Fibroblast of lung (primary cell): Measurements from ENCODE around the gene GFER. TPM values are rescaled to one million over a fixed set of nuclear protein-coding genes. Genes with fewer than 3 reads are reported as not detected.
A peak's percentile ranks its signal among the peaks of the same experiment; 100 is the strongest.

Source experiments
- DNase-seq, 2 donors: peaks; one replicate each; pipeline versions ENCODE4 v3.0.0 to v3.0.0-alpha.2; 2010; ENCODE audit warnings: low read depth in 2 of 2
- H2AFZ ChIP-seq: 2 replicates; pipeline ENCODE4 v1.5.1; 2012; ENCODE audit warnings: low read length, control low read depth, inconsistent platforms
- H3K27ac ChIP-seq: 2 replicates; pipeline ENCODE4 v1.5.1; 2011; ENCODE audit warnings: low read length, control low read depth; ENCODE audit not compliant: insufficient read depth
- H3K27me3 ChIP-seq: 2 replicates; pipeline ENCODE4 v1.5.1; 2011; ENCODE audit warnings: mild to moderate bottlenecking, low read length; ENCODE audit not compliant: control insufficient read depth, insufficient read depth
- H3K36me3 ChIP-seq: 2 replicates; pipeline ENCODE4 v1.5.1; 2011; ENCODE audit warnings: low read length; ENCODE audit not compliant: control insufficient read depth, insufficient read depth
- H3K4me1 ChIP-seq: 2 replicates; pipeline ENCODE4 v1.5.1; 2011; ENCODE audit warnings: low read length; ENCODE audit not compliant: control insufficient read depth, insufficient read depth; ENCODE audit errors: extremely low read depth
- H3K4me2 ChIP-seq: 2 replicates; pipeline ENCODE4 v1.5.1; 2011; ENCODE audit warnings: low read length, control low read depth; ENCODE audit not compliant: insufficient read depth; ENCODE audit errors: extremely low read depth
- H3K4me3 ChIP-seq, 4 experiments: fragments of 200-600 bp in 1 of 4; sonication (generic) in 1 of 4; replicated peaks in 1 of 4; 2 replicates each; pipeline ENCODE4 v1.5.1; 2011 to 2016; ENCODE audit warnings: low read length in 4 of 4, low read depth in 3 of 4, mild to moderate bottlenecking in 3 of 4, control low read depth in 2 of 4, inconsistent platforms in 1 of 4, mixed read lengths in 1 of 4; ENCODE audit not compliant: insufficient read depth in 1 of 4; ENCODE audit errors: control extremely low read depth in 1 of 4
- H3K79me2 ChIP-seq: 2 replicates; pipeline ENCODE4 v1.5.1; 2012; ENCODE audit warnings: mild to moderate bottlenecking, low read length, inconsistent platforms; ENCODE audit not compliant: control insufficient read depth, insufficient read depth
- H3K9ac ChIP-seq: 2 replicates; pipeline ENCODE4 v1.5.1; 2011; ENCODE audit warnings: mild to moderate bottlenecking, low read length, control low read depth; ENCODE audit not compliant: insufficient read depth
- H3K9me3 ChIP-seq: 2 replicates; pipeline ENCODE4 v1.5.1; 2012; ENCODE audit warnings: low read depth, low read length; ENCODE audit not compliant: control insufficient read depth, insufficient read depth
- H4K20me1 ChIP-seq: 2 replicates; pipeline ENCODE4 v1.5.1; 2011; ENCODE audit warnings: low read length; ENCODE audit not compliant: control insufficient read depth, insufficient read depth; ENCODE audit errors: extremely low read depth
- EZH2 ChIP-seq: IDR thresholded peaks from 2 replicates; pipeline ENCODE4 v1.5.1; 2012; ENCODE audit warnings: low read length, control low read depth, mild to moderate bottlenecking; ENCODE audit errors: missing control alignments
- polyA plus RNA-seq, 2 donors: library from polyadenylated mRNA; depleted of rRNA in 1 of 2; stranded (reverse) in 1 of 2; unstranded in 1 of 2; fragments of >200 nt; gene quantifications; 2 replicates each; pipeline ENCODE4 v1.2.1, GENCODE V29; 2011 to 2012; ENCODE audit warnings: missing spikeins in 1 of 2
- total RNA-seq: library from RNA; depleted of rRNA; stranded (reverse); fragments of >200 nt; gene quantifications from 2 replicates; pipeline ENCODE4 v1.2.1, GENCODE V29; 2014
- TF ChIP-seq, protein P1 (sequence below), 2 donors: IDR thresholded peaks in 1 of 2; conservative IDR thresholded peaks in 1 of 2; 1 replicate in 1 of 2; 2 replicates in 1 of 2; pipeline ENCODE4 v1.5.1; 2011 to 2012; ENCODE audit warnings: low read length in 2 of 2, control low read depth in 1 of 2, inconsistent platforms in 1 of 2, low read depth in 1 of 2, mild to moderate bottlenecking in 1 of 2

The GFER gene
- total and polyA plus RNA-seq, 2 donors (not counting 1 experiment from before 2014, with no cell fraction given), result 7.5 to 13.2 TPM

DNA sequence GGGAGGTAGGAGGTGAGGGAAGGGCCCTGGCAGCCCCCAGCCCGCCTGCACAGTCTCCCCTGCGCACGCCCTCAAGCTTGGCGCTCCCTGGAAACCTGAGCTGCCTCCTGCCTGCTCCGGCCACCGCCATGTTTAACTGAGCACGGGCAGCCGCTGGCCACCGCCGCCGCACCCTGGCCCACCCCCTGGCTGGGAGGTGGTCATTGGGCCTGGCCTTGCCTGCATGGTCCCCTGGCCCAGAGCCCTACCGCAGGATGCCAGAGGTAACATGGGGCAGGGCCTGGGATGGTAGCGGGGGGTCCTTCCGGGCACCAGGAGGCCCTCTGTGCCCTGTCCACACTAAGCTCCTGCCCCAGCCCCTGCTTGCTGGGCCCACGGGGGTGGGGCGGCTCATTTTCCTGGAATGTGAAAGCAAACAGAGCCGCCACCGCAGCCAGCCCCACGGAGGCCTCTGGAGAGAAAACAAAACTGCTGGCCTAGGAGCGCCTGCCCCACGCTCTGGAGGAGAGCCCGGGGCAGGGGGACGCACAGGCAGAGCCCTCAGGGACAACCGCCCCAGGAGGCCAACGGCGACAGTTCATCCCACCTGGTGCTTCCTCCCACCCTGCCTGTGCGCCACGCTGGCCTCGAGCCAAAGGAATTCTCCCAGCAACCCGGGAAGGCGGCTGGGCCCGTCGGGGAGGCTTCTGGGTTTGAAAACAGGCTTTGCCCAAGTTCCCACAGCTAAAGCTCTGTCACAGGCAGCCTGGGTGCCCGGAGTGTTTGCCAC, 51.6 kb downstream of the GFER start:
- Histone ChIP-seq H3K79me2 (peaks cover 19% of the 10 kb centered on the region), H4K20me1 (no peaks in the 10 kb centered on the region), H3K27me3 (no peaks in the 10 kb centered on the region), H3K27ac (peak overlapping the region; percentile 72), H3K4me2 (peak overlapping the region; percentile 76), H3K36me3 (peaks cover 21% of the 10 kb centered on the region), H3K4me3 (peak overlapping the region in 1 of 4 experiments; percentile 40), H3K9ac (peak overlapping the region; percentile 73), H3K4me1 (peaks cover 60% of the 10 kb centered on the region), H2AFZ (no peak overlapping the region), H3K9me3 (no peaks in the 10 kb centered on the region)
- peak; percentile 85 to 86 for DNase-seq
- TF ChIP-seq, protein P1, sequence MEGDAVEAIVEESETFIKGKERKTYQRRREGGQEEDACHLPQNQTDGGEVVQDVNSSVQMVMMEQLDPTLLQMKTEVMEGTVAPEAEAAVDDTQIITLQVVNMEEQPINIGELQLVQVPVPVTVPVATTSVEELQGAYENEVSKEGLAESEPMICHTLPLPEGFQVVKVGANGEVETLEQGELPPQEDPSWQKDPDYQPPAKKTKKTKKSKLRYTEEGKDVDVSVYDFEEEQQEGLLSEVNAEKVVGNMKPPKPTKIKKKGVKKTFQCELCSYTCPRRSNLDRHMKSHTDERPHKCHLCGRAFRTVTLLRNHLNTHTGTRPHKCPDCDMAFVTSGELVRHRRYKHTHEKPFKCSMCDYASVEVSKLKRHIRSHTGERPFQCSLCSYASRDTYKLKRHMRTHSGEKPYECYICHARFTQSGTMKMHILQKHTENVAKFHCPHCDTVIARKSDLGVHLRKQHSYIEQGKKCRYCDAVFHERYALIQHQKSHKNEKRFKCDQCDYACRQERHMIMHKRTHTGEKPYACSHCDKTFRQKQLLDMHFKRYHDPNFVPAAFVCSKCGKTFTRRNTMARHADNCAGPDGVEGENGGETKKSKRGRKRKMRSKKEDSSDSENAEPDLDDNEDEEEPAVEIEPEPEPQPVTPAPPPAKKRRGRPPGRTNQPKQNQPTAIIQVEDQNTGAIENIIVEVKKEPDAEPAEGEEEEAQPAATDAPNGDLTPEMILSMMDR (conservative IDR thresholded peaks at IDR 0.05 in 1 of 2, IDR thresholded peaks at IDR 0.05 in 1 of 2; ENCODE audit: low read depth in 1 of 2, low read length in 2 of 2), result no peak
- no peak for TF ChIP-seq EZH2

DNA sequence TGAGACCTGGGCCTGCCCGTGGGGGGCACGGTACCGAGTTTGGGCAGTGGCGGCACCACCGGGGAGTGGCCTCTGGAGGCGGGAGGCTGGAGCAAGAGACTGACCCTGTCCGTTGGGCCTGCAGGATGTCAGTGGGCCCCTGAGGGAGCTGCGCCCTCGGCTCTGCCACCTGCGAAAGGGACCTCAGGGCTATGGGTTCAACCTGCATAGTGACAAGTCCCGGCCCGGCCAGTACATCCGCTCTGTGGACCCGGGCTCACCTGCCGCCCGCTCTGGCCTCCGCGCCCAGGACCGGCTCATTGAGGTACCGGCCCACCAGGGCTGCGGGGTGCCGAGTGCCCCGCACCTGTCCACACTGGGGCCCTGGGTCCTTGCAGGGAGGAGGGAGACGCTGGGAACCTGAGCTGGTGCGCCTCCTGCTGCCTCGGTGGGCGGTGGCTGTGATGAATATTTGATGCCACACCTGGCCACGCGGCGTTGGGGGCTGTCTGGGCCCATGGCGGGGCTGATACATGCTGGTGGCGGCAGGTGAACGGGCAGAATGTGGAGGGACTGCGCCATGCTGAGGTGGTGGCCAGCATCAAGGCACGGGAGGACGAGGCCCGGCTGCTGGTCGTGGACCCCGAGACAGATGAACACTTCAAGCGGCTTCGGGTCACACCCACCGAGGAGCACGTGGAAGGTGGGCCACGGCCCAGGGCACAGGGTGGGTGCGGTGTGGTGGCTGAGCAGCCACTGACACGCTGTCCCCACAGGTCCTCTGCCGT, 52.4 kb downstream of the GFER start:
- DNase-seq, result no peak
- Histone ChIP-seq H3K9me3 (no peaks in the 10 kb centered on the region), H3K4me2 (peak overlapping the region; percentile 76), H3K36me3 (peaks cover 23% of the 10 kb centered on the region), H3K9ac (peak overlapping the region; percentile 73), H3K27ac (peak overlapping the region; percentile 72), H2AFZ (no peak overlapping the region), H3K79me2 (peaks cover 19% of the 10 kb centered on the region), H4K20me1 (no peaks in the 10 kb centered on the region), H3K4me1 (peaks cover 64% of the 10 kb centered on the region), H3K27me3 (no peaks in the 10 kb centered on the region), H3K4me3 (peak overlapping the region in 1 of 4 experiments; percentile 40)
- no peak for TF ChIP-seq EZH2
- TF ChIP-seq, protein P1 (conservative IDR thresholded peaks at IDR 0.05 in 1 of 2, IDR thresholded peaks at IDR 0.05 in 1 of 2; ENCODE audit: low read depth in 1 of 2, low read length in 2 of 2), result no peak

DNA sequence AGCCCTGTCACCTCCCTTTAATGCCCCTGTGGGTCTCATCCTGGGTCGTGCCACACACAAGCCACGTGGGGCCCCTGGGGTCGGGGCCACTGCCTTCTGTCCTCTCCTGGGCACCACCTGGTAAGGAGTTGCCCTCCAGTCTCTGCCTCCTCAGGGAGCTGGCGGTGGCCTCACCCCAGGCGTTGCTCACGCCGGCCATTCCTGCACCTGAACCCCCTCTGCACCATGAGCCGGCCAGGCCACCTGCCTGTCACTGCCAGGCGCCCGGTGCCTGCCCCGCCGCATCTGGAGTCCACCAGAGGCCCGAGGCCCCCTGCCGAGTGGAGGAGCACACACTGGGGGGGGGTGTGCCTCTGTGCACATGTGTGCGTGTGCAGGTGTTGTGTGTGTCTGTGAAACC, 53.1 kb downstream of the GFER start:
- Histone ChIP-seq H3K27ac (no peak overlapping the region), H3K36me3 (peaks cover 23% of the 10 kb centered on the region), H3K9me3 (no peaks in the 10 kb centered on the region), H3K79me2 (peaks cover 19% of the 10 kb centered on the region), H3K4me3 (no peak overlapping the region), H4K20me1 (no peaks in the 10 kb centered on the region), H3K9ac (no peak overlapping the region), H3K4me1 (peaks cover 63% of the 10 kb centered on the region), H3K4me2 (no peak overlapping the region), H3K27me3 (no peaks in the 10 kb centered on the region), H2AFZ (no peak overlapping the region)
- DNase-seq, result no peak
- TF ChIP-seq EZH2, result no peak
- TF ChIP-seq, protein P1 (conservative IDR thresholded peaks at IDR 0.05 in 1 of 2, IDR thresholded peaks at IDR 0.05 in 1 of 2; ENCODE audit: low read depth in 1 of 2, low read length in 2 of 2), result no peak
